ENCODE results near the gene OR52B6. TPM values are rescaled to one million over a fixed set of nuclear protein-coding genes. Genes with fewer than 3 reads are reported as not detected.
A peak's percentile ranks its signal among the peaks of the same experiment; 100 is the strongest.

OR52B6 gene
- total RNA-seq, 3 donors from 2014 or later (not counting 1 experiment from before 2014, with no cell fraction given), result not detected

- H3K4me3 ChIP-seq (ENCODE audit: low read length), result no peak overlapping the region
- H3K9me3 ChIP-seq (ENCODE audit: control insufficient read depth, insufficient read depth, low read length), result no peaks in the 10 kb centered on the region
- Mint-ChIP-seq H3K27ac (no peak overlapping the region), H3K9me3 (no peaks in the 10 kb centered on the region), H3K36me3 (no peaks in the 10 kb centered on the region), H3K4me3 (no peak overlapping the region), H3K27me3 (ENCODE audit: low read depth in 2 of 2) (peaks cover 7 to 10% of the 10 kb centered on the region in 2 donors), H3K4me1 (peaks cover 7 to 12% of the 10 kb centered on the region in 2 donors)
- H3K27ac ChIP-seq (ENCODE audit: low read length), result no peak overlapping the region
- H3K27me3 ChIP-seq (ENCODE audit: control insufficient read depth, insufficient read depth, low read length), result no peaks in the 10 kb centered on the region
- ATAC-seq, result no peak
- TF ChIP-seq CTCF (IDR thresholded peaks at IDR 0.05), result no peak
- H3K4me1 ChIP-seq (ENCODE audit: control insufficient read depth, insufficient read depth, low read length), result peaks cover 11% of the 10 kb centered on the region
- H3K36me3 ChIP-seq (ENCODE audit: control insufficient read depth, insufficient read depth, low read length), result no peaks in the 10 kb centered on the region
- no peak for DNase-seq
- intact Hi-C loops (cut with micrococcal nuclease), result no loop called here
- WGBS (ENCODE audit: insufficient coverage), result no CpG with 5 or more reads among the region's 1 CpG
These were observed 12.5 kb downstream of the OR52B6 start for GRCh38 chr11:5593146-5593545.

- H3K27ac Mint-ChIP-seq, result peak within 1 kb of the TSS; percentile 9 to 77
These were observed 16.0 kb downstream of the OR52B6 start, which contains the start of gene TRIM6 for GRCh38 chr11:5596607-5597201. TRIM6 (plus strand) TSS chr11:5596637; CDS start chr11:5596898, 261 bp downstream.

GRCh38 chr11:5597953-5598352, 17.3 kb downstream of the OR52B6 start:
- H3K9me3 Mint-ChIP-seq, result no peaks in the 10 kb centered on the region
- no peak overlapping the region for H3K4me3 ChIP-seq (ENCODE audit: low read length)
- H3K27me3 Mint-ChIP-seq (ENCODE audit: low read depth in 2 of 2), result peaks cover 7 to 13% of the 10 kb centered on the region in 2 donors
- H3K9me3 ChIP-seq (ENCODE audit: control insufficient read depth, insufficient read depth, low read length), result no peaks in the 10 kb centered on the region
- TF ChIP-seq CTCF (IDR thresholded peaks at IDR 0.05), result no peak
- H3K27ac Mint-ChIP-seq, result no peak overlapping the region
- peak overlapping the region; percentile 57 for H3K4me3 Mint-ChIP-seq
- ATAC-seq (no peak), DNase-seq (no peak)
- intact Hi-C loops (cut with micrococcal nuclease), result no loop called here
- H3K36me3 ChIP-seq (ENCODE audit: control insufficient read depth, insufficient read depth, low read length), result no peaks in the 10 kb centered on the region
- H3K4me1 ChIP-seq (ENCODE audit: control insufficient read depth, insufficient read depth, low read length), result peaks cover 11% of the 10 kb centered on the region
- H3K4me1 Mint-ChIP-seq, result peaks cover 7 to 12% of the 10 kb centered on the region in 2 donors
- H3K27me3 ChIP-seq (ENCODE audit: control insufficient read depth, insufficient read depth, low read length), result no peaks in the 10 kb centered on the region
- WGBS (ENCODE audit: insufficient coverage), result 84% methylated on average over 3 of the region's 3 CpGs
- no peaks in the 10 kb centered on the region for H3K36me3 Mint-ChIP-seq
- H3K27ac ChIP-seq (ENCODE audit: low read length), result no peak overlapping the region

More at GRCh38 chr11:5596607-5597201, 16.0 kb downstream of the OR52B6 start, which contains the start of gene TRIM6:
- Mint-ChIP-seq H3K4me1 (peaks cover 7 to 12% of the 10 kb centered on the region in 2 donors), H3K27me3 (ENCODE audit: low read depth in 2 of 2) (peaks cover 7 to 13% of the 10 kb centered on the region in 2 donors), H3K36me3 (no peaks in the 10 kb centered on the region), H3K4me3 (peak within 1 kb of the TSS; percentile 85), H3K9me3 (no peaks in the 10 kb centered on the region)
- Histone ChIP-seq H3K27ac (ENCODE audit: low read length) (no peak within 1 kb of the TSS), H3K4me1 (ENCODE audit: control insufficient read depth, insufficient read depth, low read length) (peaks cover 11% of the 10 kb centered on the region), H3K36me3 (ENCODE audit: control insufficient read depth, insufficient read depth, low read length) (no peaks in the 10 kb centered on the region), H3K4me3 (ENCODE audit: low read length) (peak within 1 kb of the TSS; percentile 33), H3K27me3 (ENCODE audit: control insufficient read depth, insufficient read depth, low read length) (no peaks in the 10 kb centered on the region), H3K9me3 (ENCODE audit: control insufficient read depth, insufficient read depth, low read length) (no peaks in the 10 kb centered on the region)
- ATAC-seq (peak in 2 of 3 donors; percentile 30 to 40), DNase-seq (peak in 1 of 2 donors; percentile 14)
- WGBS (ENCODE audit: insufficient coverage), result 9% methylated on average over 19 of the region's 20 CpGs
- intact Hi-C loops (cut with micrococcal nuclease), result no loop called here
- TF ChIP-seq CTCF (IDR thresholded peaks at IDR 0.05), result no peak
